Hepatic stellate cell (primary cell): ENCODE measurements around the gene SHC3.

Experiments
- DNase-seq: peaks from one replicate; pipeline ENCODE4 v3.0.0; 2011; ENCODE audit warnings: low spot score

Gene SHC3

GRCh38 chr9:89053301-89053700 is 125.3 kb downstream of the SHC3 start:
- no peak for DNase-seq

- DNase-seq, result no peak
Observed at GRCh38 chr9:89052470-89053097, 126.0 kb downstream of the SHC3 start.

GRCh38 chr9:89051421-89052025 is 127.1 kb downstream of the SHC3 start:
- DNase-seq, result no peak

DNA sequence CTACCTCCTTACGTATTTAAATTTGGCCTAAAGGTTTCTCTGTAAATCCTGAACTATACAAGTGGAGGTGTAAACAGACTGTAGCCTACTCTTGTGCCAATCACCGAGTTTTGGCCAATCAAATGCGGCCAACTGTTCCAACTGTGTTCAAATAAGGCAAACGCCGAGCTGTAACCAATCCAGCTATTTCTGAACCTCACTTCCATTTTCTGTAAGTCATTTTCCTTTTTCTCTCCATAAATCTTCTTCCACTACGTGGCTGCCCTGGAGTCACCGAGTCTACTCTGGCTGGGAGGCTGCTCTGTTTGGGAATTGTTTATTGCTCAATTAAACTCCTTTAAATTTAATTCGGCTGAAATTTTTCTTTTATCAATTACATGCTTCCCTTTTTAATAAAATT is 129.0 kb downstream of the SHC3 start:
- no peak for DNase-seq

DNA sequence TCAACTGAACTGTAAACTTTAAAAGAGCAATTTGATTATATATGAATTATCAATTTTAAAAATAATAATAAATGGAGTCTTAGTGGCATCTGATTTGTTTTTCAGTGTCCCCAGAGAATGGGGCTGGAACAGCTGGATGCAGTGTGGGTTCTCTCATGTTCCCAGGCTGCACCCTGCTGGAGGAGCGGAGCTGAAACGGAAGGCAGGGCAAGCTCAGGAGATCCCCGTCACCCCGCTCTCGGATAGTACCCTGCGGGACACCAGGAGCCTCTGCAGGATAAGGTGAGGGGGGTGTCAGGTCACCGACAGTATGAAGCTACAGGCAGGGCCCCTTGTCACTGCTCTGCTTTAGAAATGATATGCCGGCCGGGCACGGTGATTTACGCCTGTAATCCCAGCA is 130.0 kb downstream of the SHC3 start:
- DNase-seq, result no peak

DNA sequence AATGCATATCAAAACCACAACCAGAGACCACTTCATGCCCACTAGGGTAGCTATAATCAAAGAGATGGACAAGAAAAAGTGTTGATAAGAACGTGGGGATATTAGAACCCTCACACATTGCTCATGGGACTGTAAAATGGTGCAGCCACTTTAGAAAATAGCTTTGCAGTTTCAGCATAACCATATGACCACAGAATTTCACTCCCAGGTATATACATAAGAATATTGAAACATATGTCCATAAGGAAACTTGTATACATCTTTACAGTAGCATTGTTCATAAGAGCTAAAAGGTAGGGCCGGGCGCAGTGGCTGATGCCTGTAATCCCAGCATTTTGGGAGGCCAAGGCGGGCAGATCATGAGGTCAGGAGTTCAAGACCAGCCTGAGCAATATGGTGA is 131.0 kb downstream of the SHC3 start:
- DNase-seq, result no peak

DNA sequence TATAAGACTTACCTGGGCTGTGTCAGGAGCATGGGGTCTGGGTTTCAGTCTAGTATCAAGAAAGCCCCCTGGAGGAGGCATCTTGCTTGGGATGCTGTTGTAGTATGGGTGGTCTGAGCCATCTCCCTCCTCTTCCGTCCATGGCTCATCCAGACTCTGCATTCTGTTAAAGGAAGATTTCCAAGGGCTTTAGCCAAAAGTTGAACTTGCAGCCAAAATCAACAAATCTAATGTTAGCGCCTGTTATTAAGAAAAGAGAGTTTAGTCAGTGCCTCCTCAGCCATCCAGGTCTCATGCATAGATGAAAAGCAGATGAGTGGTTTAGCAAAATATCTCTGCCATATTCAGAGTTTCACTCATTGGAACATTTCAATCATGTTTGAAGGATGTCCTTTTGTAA is 131.8 kb downstream of the SHC3 start:
- DNase-seq, result peak; percentile 17

DNA sequence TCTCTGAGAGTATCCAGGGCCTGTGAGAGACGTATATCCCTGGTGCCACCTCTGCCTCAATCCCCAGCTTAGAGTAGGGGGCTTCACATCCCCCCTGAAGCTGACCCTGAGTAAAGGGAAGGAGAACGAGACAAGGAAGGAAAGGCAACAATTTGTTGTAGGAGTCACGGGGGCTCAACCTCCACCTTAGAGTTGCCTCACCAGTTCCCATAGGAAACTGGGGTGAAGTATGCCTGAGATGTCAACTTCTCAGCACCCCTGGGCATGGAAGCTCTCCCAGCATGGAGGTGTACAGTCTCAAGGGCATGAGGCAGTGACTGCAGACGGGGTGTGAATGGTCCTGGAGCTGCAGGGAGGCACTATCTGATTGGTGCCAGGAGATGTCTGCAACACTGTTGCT is 133.7 kb downstream of the SHC3 start:
- DNase-seq, result no peak

DNA sequence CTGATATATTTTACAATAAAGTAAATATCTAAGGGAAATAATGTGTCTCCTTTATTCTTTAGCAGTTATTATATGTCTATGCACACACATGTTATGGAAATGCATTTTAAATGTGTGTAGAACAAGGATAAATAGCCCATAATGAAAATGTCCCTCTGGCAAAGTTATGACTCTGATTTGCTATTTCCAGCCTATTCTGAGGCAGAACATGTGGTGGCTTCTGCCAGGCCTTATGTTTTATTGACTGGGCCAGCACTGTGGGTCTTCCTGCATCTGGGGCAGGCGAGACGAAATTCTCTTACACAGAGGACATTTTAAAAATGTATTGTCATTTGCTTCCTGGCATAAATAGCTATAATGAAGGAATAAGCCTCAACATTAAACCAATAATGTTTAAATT is 134.5 kb downstream of the SHC3 start:
- DNase-seq, result no peak

DNA sequence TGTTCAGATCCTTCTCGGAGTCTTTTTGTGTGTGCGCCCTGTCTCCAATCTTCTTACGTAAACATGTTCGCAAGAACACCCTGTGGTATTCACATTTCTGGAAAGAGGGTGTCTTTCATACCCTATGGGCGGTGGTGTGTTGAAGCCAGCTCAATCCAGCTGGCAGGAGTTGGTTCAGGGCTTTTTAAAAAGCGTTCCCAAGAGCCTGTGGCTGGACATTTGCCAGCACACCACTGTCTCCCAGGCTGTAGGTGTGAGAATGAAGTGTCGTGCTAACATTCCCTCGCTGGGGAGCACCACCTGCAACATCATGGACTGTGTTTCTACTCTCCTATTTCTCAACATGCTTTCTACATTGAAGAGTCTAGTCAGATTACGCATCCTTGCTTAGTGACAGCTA is 135.6 kb downstream of the SHC3 start:
- DNase-seq, result no peak

DNA sequence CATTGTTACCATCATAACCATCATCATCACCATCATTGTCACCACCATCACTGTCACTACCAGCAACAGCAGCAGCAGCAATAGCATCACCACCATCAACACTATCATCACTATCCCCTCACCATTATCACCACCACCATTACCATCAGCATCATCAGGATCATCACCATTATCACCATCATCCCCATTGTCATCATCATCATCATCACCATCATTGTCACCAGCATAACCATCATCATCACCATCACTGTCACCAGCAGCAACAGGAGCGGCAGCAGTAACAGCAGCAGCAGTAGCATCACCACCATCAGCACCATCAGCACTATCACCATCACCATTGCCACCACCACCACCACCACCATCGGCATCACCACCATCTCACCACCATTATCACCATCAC is 139.0 kb downstream of the SHC3 start:
- DNase-seq, result no peak

GRCh38 chr9:89039104-89039465 is 139.5 kb downstream of the SHC3 start:
- DNase-seq, result no peak

DNA sequence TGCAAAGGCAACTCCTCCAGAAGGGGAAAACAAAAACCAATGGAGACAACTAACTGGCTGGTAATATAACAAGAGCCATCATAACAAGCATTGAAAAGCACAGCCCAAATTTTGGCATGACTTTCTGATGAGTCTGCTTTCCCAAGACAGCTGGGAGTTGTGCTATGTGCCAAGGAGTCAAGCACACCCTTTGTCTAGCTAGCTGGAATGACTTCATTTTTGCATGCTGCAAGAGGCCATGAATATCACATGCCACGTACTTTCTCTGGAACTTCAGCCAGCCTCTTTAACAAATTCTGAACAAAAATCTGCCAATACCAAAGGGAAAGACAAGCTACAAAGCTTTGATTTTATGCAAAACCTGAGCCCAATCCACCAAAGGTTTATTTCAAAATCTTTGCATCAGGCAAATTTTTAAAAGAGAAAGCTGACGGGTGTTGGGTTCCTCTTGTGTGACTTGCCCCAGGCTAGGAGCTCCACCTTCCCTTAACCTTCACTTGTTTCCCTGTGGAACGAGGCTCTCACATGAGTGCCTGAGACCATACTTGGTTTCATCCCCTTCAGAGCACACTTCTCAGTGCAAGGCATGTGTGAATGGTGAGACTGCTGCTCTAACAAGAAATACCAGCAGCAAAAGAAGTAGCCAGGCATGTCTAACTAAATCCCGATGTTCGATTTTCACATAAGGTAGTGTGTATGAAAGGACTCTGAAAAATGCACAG is 140.1 kb downstream of the SHC3 start:
- DNase-seq, result no peak

GRCh38 chr9:89037891-89038290 is 140.7 kb downstream of the SHC3 start:
- DNase-seq, result no peak

GRCh38 chr9:89037346-89037745 is 141.3 kb downstream of the SHC3 start:
- no peak for DNase-seq

GRCh38 chr9:89036891-89037290 is 141.7 kb downstream of the SHC3 start:
- DNase-seq, result no peak

DNA sequence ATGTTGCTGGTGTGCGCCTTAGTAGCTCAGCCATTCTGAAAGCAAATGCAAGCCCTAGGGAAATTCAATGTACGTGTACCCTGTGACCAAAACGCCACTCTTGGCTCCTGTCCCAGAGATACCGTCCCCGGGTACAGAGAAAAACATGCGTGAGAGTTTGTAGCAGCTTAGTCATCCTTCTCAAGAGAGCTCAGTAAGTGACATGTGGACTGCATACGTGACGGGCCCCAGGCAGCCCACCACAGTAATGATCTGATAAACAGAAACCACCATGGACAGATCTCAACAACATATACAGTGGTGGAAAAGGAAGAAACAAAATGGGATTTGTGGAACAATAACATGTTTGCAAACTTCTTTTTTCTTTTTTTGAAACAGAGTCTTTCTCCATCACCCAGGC is 142.2 kb downstream of the SHC3 start:
- peak; percentile 43 for DNase-seq

- no peak for DNase-seq
Observed at GRCh38 chr9:89032661-89033060, 146.0 kb downstream of the SHC3 start.

DNA sequence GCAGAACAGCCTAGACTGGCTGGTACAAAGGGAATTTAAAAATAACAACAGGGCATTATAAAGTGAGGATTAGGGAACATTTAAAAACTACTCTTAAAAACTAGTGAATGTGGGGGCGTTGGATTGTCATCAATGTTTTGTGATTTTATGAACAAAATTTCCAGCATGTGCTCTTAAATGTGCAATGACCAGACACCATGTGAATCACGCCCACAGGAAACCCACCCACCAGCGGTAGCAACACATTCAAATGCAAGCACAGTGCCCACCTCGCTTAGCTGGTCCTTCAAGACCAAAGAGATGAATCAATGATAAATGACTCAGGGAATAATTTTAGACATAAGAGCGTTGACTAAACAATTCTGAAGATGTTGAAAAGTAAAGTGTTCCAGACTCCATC is 146.4 kb downstream of the SHC3 start:
- no peak for DNase-seq

DNA sequence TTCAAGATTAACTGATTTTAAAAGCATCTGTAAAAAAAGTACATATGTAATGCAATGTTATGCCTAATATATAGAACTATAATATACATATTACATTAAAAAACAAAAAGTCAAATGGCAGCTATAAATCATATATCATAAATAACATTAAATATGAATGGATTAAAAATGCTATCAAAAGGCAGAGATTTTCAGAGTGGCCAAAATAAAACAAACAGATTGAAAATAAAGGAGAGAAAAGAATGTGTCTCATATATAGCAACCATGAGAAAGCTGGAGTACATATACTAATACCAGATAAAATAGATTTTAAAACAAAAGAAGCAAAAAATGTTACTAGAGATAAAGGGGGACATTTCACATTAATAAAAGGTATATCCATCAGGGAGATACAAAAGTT is 148.8 kb downstream of the SHC3 start:
- no peak for DNase-seq

DNA sequence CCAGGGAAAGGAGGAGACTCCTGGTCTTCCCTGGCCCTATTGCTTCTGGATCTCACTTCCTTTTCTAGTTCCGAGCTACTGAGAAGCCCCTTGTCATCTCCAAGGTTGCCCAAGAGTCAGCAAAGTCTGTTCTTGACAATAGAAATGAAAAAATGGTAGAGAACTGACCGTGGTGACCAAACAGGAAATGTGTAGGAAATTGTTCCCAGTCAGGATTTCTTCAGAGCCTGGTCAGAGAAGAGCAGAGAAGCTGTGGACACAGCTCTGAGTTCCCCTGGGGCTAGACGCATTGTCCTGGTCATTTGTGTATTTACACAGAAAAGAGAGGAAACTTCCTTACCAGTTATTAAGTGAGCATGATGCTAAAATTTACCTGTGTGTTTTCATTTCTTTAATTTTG is 151.7 kb downstream of the SHC3 start:
- no peak for DNase-seq

GRCh38 chr9:89025553-89025952 is 153.1 kb downstream of the SHC3 start:
- DNase-seq, result no peak

GRCh38 chr9:89024727-89025126 is 153.9 kb downstream of the SHC3 start:
- DNase-seq, result no peak

GRCh38 chr9:89023740-89024139 is 154.9 kb downstream of the SHC3 start:
- DNase-seq, result no peak
